WTC11 (cell line): ENCODE measurements around the gene FOXS1. TPM values are rescaled to one million over a fixed set of nuclear protein-coding genes. Genes with fewer than 3 reads are reported as not detected.
"Not testable (repeated sequence)": the region's sequence is repeated elsewhere in the genome, so short reads cannot be mapped to it uniquely, and the experiment has no call there.

Experiments used
- ATAC-seq: fragments of 200-7000 bp; cut with Tn5 transposase; 2 replicates; pipeline ENCODE4 v1.10.0; 2021; ENCODE audit warnings: mild to moderate bottlenecking, moderate library complexity
- CTCF ChIA-PET: fragments of 300-600 bp; sonication (Branson Sonifier 250); formaldehyde crosslinking; loops from one replicate; lab custom pipeline; 2021; ENCODE audit warnings: antibody characterized with exemption; lab: Charles Lee
- POLR2A ChIA-PET: fragments of 350-600 bp; sonication (Branson Sonifier 250); formaldehyde crosslinking; loops from one replicate; lab custom pipeline; 2021; ENCODE audit warnings: antibody characterized with exemption; lab: Charles Lee
- DNase-seq: peaks from one replicate; pipeline ENCODE4 v3.0.0; 2021; ENCODE audit warnings: low spot score
- H3K27ac Mint-ChIP-seq: 2 replicates; pipeline ENCODE4 v1.8.0; 2021; ENCODE audit warnings: mixed read lengths
- H3K27me3 Mint-ChIP-seq: 2 replicates; pipeline ENCODE4 v1.8.0; 2021; ENCODE audit warnings: low read depth, mild to moderate bottlenecking, moderate library complexity, mixed read lengths
- H3K36me3 Mint-ChIP-seq: 2 replicates; pipeline ENCODE4 v1.8.0; 2021; ENCODE audit warnings: mixed read lengths
- H3K4me1 Mint-ChIP-seq: 2 replicates; pipeline ENCODE4 v1.8.0; 2022; ENCODE audit warnings: mixed read lengths
- H3K4me3 Mint-ChIP-seq: 2 replicates; pipeline ENCODE4 v1.8.0; 2021; ENCODE audit warnings: mild to moderate bottlenecking, moderate library complexity, mixed read lengths
- H3K9me3 Mint-ChIP-seq: 2 replicates; pipeline ENCODE4 v1.8.0; 2021; ENCODE audit warnings: mixed read lengths
- ARID4B ChIP-seq: sonication (generic); formaldehyde crosslinking; IDR thresholded peaks from 2 replicates; pipeline ENCODE4 v1.8.0; 2023; ENCODE audit warnings: missing genetic modification reagents, mild to moderate bottlenecking, borderline replicate concordance
- ATF1 ChIP-seq: sonication (generic); formaldehyde crosslinking; IDR thresholded peaks from 2 replicates; pipeline ENCODE4 v1.8.1; 2023; ENCODE audit warnings: mild to moderate bottlenecking, moderate library complexity, missing genetic modification reagents
- CREB1 ChIP-seq: sonication (generic); formaldehyde crosslinking; IDR thresholded peaks from 2 replicates; pipeline ENCODE4 v1.8.0; 2023; ENCODE audit warnings: mild to moderate bottlenecking, missing genetic modification reagents
- CTCF ChIP-seq: fragments of 200-600 bp; IDR thresholded peaks from 2 replicates; pipeline ENCODE4 v1.8.0; 2022; ENCODE audit warnings: antibody characterized with exemption
- ELF4 ChIP-seq: sonication (generic); formaldehyde crosslinking; IDR thresholded peaks from 2 replicates; pipeline ENCODE4 v1.8.1; 2022; ENCODE audit warnings: low read depth, mild to moderate bottlenecking, moderate library complexity, missing genetic modification reagents
- EMX1 ChIP-seq: fragments of 250-450 bp; sonication (Bioruptor Pico); IDR thresholded peaks from 2 replicates; pipeline ENCODE4 v1.8.0; 2021; ENCODE audit warnings: mild to moderate bottlenecking
- ETV6 ChIP-seq: sonication (generic); formaldehyde crosslinking; IDR thresholded peaks from 2 replicates; pipeline ENCODE4 v1.8.1; 2022; ENCODE audit warnings: mild to moderate bottlenecking, missing genetic modification reagents
- FOXP1 ChIP-seq: sonication (generic); formaldehyde crosslinking; IDR thresholded peaks from 2 replicates; pipeline ENCODE4 v1.8.0; 2022; ENCODE audit warnings: missing genetic modification reagents, mild to moderate bottlenecking, moderate library complexity, borderline replicate concordance
- FOXP4 ChIP-seq: sonication (generic); formaldehyde crosslinking; IDR thresholded peaks from 2 replicates; pipeline ENCODE4 v1.8.0; 2022; ENCODE audit warnings: mild to moderate bottlenecking, missing genetic modification reagents
- MLX ChIP-seq: sonication (generic); formaldehyde crosslinking; IDR thresholded peaks from 2 replicates; pipeline ENCODE4 v1.8.1; 2023; ENCODE audit warnings: mild to moderate bottlenecking, missing genetic modification reagents, moderate library complexity
- MXD4 ChIP-seq: fragments of 250-450 bp; sonication (Bioruptor Pico); IDR thresholded peaks from 2 replicates; pipeline ENCODE4 v1.8.0; 2021; ENCODE audit warnings: mild to moderate bottlenecking, moderate library complexity, borderline replicate concordance
- NR2C2 ChIP-seq: sonication (generic); formaldehyde crosslinking; IDR thresholded peaks from 2 replicates; pipeline ENCODE4 v1.8.0; 2022; ENCODE audit warnings: mild to moderate bottlenecking, missing genetic modification reagents
- OVOL2 ChIP-seq: fragments of 250-450 bp; sonication (Bioruptor Pico); IDR thresholded peaks from 2 replicates; pipeline ENCODE4 v1.9.0; 2021; ENCODE audit warnings: mild to moderate bottlenecking, borderline replicate concordance
- SMAD4 ChIP-seq: sonication (generic); formaldehyde crosslinking; IDR thresholded peaks from 2 replicates; pipeline ENCODE4 v1.8.0; 2022; ENCODE audit warnings: mild to moderate bottlenecking, missing genetic modification reagents
- TCF7 ChIP-seq: sonication (generic); formaldehyde crosslinking; IDR thresholded peaks from 2 replicates; pipeline ENCODE4 v1.8.0; 2022; ENCODE audit warnings: mild to moderate bottlenecking, low read depth, missing genetic modification reagents, moderate library complexity
- TEAD1 ChIP-seq: sonication (generic); formaldehyde crosslinking; IDR thresholded peaks from 2 replicates; pipeline ENCODE4 v1.8.0; 2022; ENCODE audit warnings: mild to moderate bottlenecking, missing genetic modification reagents
- ZBTB21 ChIP-seq: sonication (generic); formaldehyde crosslinking; IDR thresholded peaks from 2 replicates; pipeline ENCODE4 v1.8.1; 2023; ENCODE audit warnings: mild to moderate bottlenecking, missing genetic modification reagents, borderline replicate concordance
- ZBTB43 ChIP-seq: sonication (generic); formaldehyde crosslinking; IDR thresholded peaks from 2 replicates; pipeline ENCODE4 v1.8.1; 2023; ENCODE audit warnings: mild to moderate bottlenecking, missing genetic modification reagents
- ZNF396 ChIP-seq: fragments of 250-450 bp; sonication (Bioruptor Pico); IDR thresholded peaks from 2 replicates; pipeline ENCODE4 v1.8.0; 2021; ENCODE audit warnings: mild to moderate bottlenecking, moderate library complexity, borderline replicate concordance
- ZNF425 ChIP-seq: fragments of 250-450 bp; sonication (Bioruptor Pico); conservative IDR thresholded peaks from 2 replicates; pipeline ENCODE4 v1.9.0; 2021; ENCODE audit warnings: mild to moderate bottlenecking
- ZNF671 ChIP-seq: fragments of 250-450 bp; sonication (Bioruptor Pico); IDR thresholded peaks from 2 replicates; pipeline ENCODE4 v1.8.0; 2021; ENCODE audit warnings: mild to moderate bottlenecking
- total RNA-seq: library from RNA; stranded (reverse); gene quantifications from 3 replicates; pipeline ENCODE4 v1.2.3, GENCODE V29; 2021

FOXS1 gene
- total RNA-seq, 1 experiment from 2014 or later = not detected

GRCh38 chr20:31828016-31828415 lies 17.4 kb downstream of the FOXS1 start:
- POLR2A ChIA-PET, H3K4me3 Mint-ChIP-seq, H3K36me3 Mint-ChIP-seq, H3K4me1 Mint-ChIP-seq, H3K9me3 Mint-ChIP-seq, ATAC-seq, H3K27me3 Mint-ChIP-seq, H3K27ac Mint-ChIP-seq, DNase-seq: not testable (repeated sequence)
- CTCF ChIA-PET = interaction anchor here (0.7 to 1.1 kb wide), 3 partner anchors 25 to 239 kb away, joined by 3 read pairs; no protein-coding TSS in a partner anchor

GRCh38 chr20:31827059-31827458 lies 18.3 kb downstream of the FOXS1 start:
- H3K27me3 Mint-ChIP-seq = no peaks in the 10 kb centered on the region
- no peak overlapping the region for H3K4me3 Mint-ChIP-seq
- H3K27ac Mint-ChIP-seq = no peak overlapping the region
- H3K36me3 Mint-ChIP-seq = no peaks in the 10 kb centered on the region
- DNase-seq = no peak
- POLR2A ChIA-PET = no interaction called here
- CTCF ChIA-PET = interaction anchor here (1.1 to 4.3 kb wide), 2 partner anchors 26 to 191 kb away, joined by 3 to 18 read pairs; no protein-coding TSS in a partner anchor
- ATAC-seq = no peak
- peaks cover 6% of the 10 kb centered on the region; the same call in 1 of the 2 replicates for H3K4me1 Mint-ChIP-seq
- TF ChIP-seq CTCF = no peak
- TF ChIP-seq ZBTB21 = no peak
- TF ChIP-seq SMAD4 (CRISPR knock-in tag) = no peak
- no peak for TF ChIP-seq NR2C2 (CRISPR knock-in tag)
- TF ChIP-seq FOXP1 = no peak
- H3K9me3 Mint-ChIP-seq = no peaks in the 10 kb centered on the region

- Mint-ChIP-seq H3K27me3 (no peaks in the 10 kb centered on the region), H3K9me3 (no peaks in the 10 kb centered on the region), H3K4me3 (no peak overlapping the region), H3K27ac (no peak overlapping the region), H3K36me3 (no peaks in the 10 kb centered on the region), H3K4me1 (peaks cover 7% of the 10 kb centered on the region; the same call in 1 of the 2 replicates)
- CTCF ChIA-PET = interaction anchor here (0.6 to 4.3 kb wide), 2 partner anchors 191 to 265 kb away, joined by 3 to 18 read pairs; no protein-coding TSS in a partner anchor
- ATAC-seq (no peak), DNase-seq (no peak)
- POLR2A ChIA-PET = no interaction called here
- TF ChIP-seq TCF7 (CRISPR knock-in tag) (no peak), ARID4B (CRISPR knock-in tag) (no peak), ELF4 (CRISPR knock-in tag) (no peak), MLX (CRISPR knock-in tag) (no peak), TEAD1 (no peak), OVOL2 (no peak), ETV6 (no peak), ZBTB43 (CRISPR knock-in tag) (no peak), EMX1 (CRISPR knock-in tag) (no peak), ZNF671 (no peak), FOXP4 (CRISPR knock-in tag) (no peak), CREB1 (CRISPR knock-in tag) (no peak), ZNF425 (CRISPR knock-in tag) (no peak), ATF1 (CRISPR knock-in tag) (no peak), ZNF396 (CRISPR knock-in tag) (no peak), MXD4 (CRISPR knock-in tag) (no peak)
Measured at GRCh38 chr20:31826074-31826473, 19.3 kb downstream of the FOXS1 start.
